K562 (cell line): ENCODE data around the gene NPAS3. TPM values are rescaled to one million over a fixed set of nuclear protein-coding genes. Genes with fewer than 3 reads are reported as not detected.

Experiments
- ATAC-seq: fragments of 200-7000 bp; cut with Tn5 transposase; 3 replicates; pipeline ENCODE4 v1.9.1; 2020; ENCODE audit warnings: moderate library complexity
- BruUV-seq: library from RNA; stranded (reverse); fragments of 400-500 nt; replicated peaks from 2 replicates; lab custom pipeline; 2021; lab: Mats Ljungman, UMichigan
- CTCF ChIA-PET: fragments of 300-600 bp; formaldehyde crosslinking; extraction: SDS; loops from one replicate; lab custom pipeline; 2021; ENCODE audit warnings: low intra/inter-chr PET ratio; lab: Yijun Ruan, JAX
- POLR2A ChIA-PET: fragments of 300-600, 350-650 bp; sonication (Branson Sonifier 250); formaldehyde crosslinking; extraction: SDS; loops from one replicate; lab custom pipeline; 2021; ENCODE audit warnings: antibody characterized with exemption, inconsistent platforms; lab: Yijun Ruan, JAX
- DNase-seq, 4 experiments: peaks; one replicate each; pipeline versions ENCODE4 v3.0.0 to v3.0.0-alpha.2; 2011 to 2018; ENCODE audit warnings: low spot score in 3 of 4, mixed read lengths in 3 of 4; ENCODE audit errors: extremely low read depth in 1 of 4
- FAIRE-seq: peaks from 2 replicates; lab custom pipeline; 2011; peaks lifted over from hg19 to GRCh38; lab: Jason Lieb, UNC
- H2AFZ ChIP-seq: 2 replicates; pipeline ENCODE4 v1.6.0; 2011; ENCODE audit warnings: low read depth, low read length, control low read depth, inconsistent platforms
- H3K27ac ChIP-seq: fragments of 200-600 bp; 3 replicates; pipeline ENCODE4 v1.8.0; 2011; ENCODE audit warnings: low read depth, mild to moderate bottlenecking, control low read depth, inconsistent platforms, low read length, moderate library complexity, mixed read lengths; ENCODE audit errors: extremely low read depth
- H3K27me3 ChIP-seq, 2 experiments: fragments of 300-600 bp in 1 of 2; 2 replicates in 1 of 2; 3 replicates in 1 of 2; pipeline versions ENCODE4 v1.6.0 to v1.8.0; 2011; ENCODE audit warnings: inconsistent platforms in 2 of 2, low read length in 2 of 2, mild to moderate bottlenecking in 1 of 2, mixed read lengths in 1 of 2, moderate library complexity in 1 of 2; ENCODE audit not compliant: control insufficient read depth in 2 of 2, insufficient read depth in 2 of 2
- H3K36me3 ChIP-seq: fragments of 300-600 bp; 3 replicates; pipeline ENCODE4 v1.8.0; 2011; ENCODE audit warnings: mild to moderate bottlenecking, low read length, inconsistent platforms; ENCODE audit not compliant: control insufficient read depth, insufficient read depth
- H3K4me1 ChIP-seq, 2 experiments: fragments of 200-600 bp in 1 of 2; replicated peaks in 1 of 2; 2 replicates in 1 of 2; 3 replicates in 1 of 2; pipeline versions ENCODE4 v1.5.1 to v1.8.0; 2011; ENCODE audit warnings: inconsistent platforms in 2 of 2, low read length in 2 of 2, mild to moderate bottlenecking in 1 of 2, mixed read lengths in 1 of 2, moderate library complexity in 1 of 2; ENCODE audit not compliant: control insufficient read depth in 2 of 2, insufficient read depth in 2 of 2
- H3K4me2 ChIP-seq: 2 replicates; pipeline ENCODE4 v1.6.1; 2011; ENCODE audit warnings: low read length, control low read depth, inconsistent platforms, mixed read lengths; ENCODE audit not compliant: insufficient read depth
- H3K4me3 ChIP-seq: fragments of 200-600 bp; sonication (generic), shearing (Covaris generic); 2 replicates; pipeline ENCODE4 v1.5.1; 2016; ENCODE audit warnings: control low read depth, inconsistent platforms
- H3K79me2 ChIP-seq: fragments of 200-600 bp; 3 replicates; pipeline ENCODE4 v1.8.0; 2011; ENCODE audit warnings: low read length, inconsistent platforms; ENCODE audit not compliant: control insufficient read depth, insufficient read depth
- H3K9ac ChIP-seq, 2 experiments: 2 replicates each; pipeline versions ENCODE4 v1.6.0 to v1.6.1; 2011; ENCODE audit warnings: low read depth in 2 of 2, low read length in 2 of 2, control low read depth in 1 of 2, inconsistent platforms in 1 of 2, mild to moderate bottlenecking in 1 of 2, mixed read lengths in 1 of 2; ENCODE audit not compliant: insufficient read depth in 1 of 2
- H3K9me1 ChIP-seq: one replicate; pipeline ENCODE4 v1.6.0; 2011; ENCODE audit warnings: inconsistent platforms, mild to moderate bottlenecking, low read length, moderate library complexity; ENCODE audit not compliant: control insufficient read depth, insufficient read depth
- H3K9me3 ChIP-seq: replicated peaks from 2 replicates; pipeline ENCODE4 v1.5.1; 2011; ENCODE audit warnings: low read depth, low read length, inconsistent platforms; ENCODE audit not compliant: control insufficient read depth, insufficient read depth
- H4K20me1 ChIP-seq: replicated peaks from 2 replicates; pipeline ENCODE4 v1.6.1; 2011; ENCODE audit warnings: low read length, inconsistent platforms, mixed read lengths; ENCODE audit not compliant: control insufficient read depth, insufficient read depth
- ARHGAP35 ChIP-seq: fragments of 450-650 bp; IDR thresholded peaks from 2 replicates; pipeline ENCODE4 v1.6.1; 2018; ENCODE audit not compliant: partially characterized antibody
- ARID1B ChIP-seq: fragments of 450-650 bp; IDR thresholded peaks from 2 replicates; pipeline ENCODE4 v1.6.1; 2016; ENCODE audit warnings: antibody characterized with exemption, mild to moderate bottlenecking, inconsistent platforms
- CBFA2T3 ChIP-seq: fragments of 450-650 bp; IDR thresholded peaks from 2 replicates; pipeline ENCODE4 v1.6.1; 2017
- CREBBP ChIP-seq: IDR thresholded peaks from one replicate; pipeline ENCODE4 v1.6.1; 2012; ENCODE audit warnings: low read depth, mild to moderate bottlenecking, control low read depth, inconsistent platforms, low read length
- CTBP1 ChIP-seq: fragments of 450-650 bp; IDR thresholded peaks from 2 replicates; pipeline ENCODE4 v1.6.1; 2016; ENCODE audit warnings: borderline replicate concordance
- E2F6 ChIP-seq, 2 experiments: IDR thresholded peaks; 2 replicates each; pipeline ENCODE4 v1.6.1; 2011; ENCODE audit warnings: borderline replicate concordance in 1 of 2, control low read depth in 1 of 2, low read depth in 1 of 2, low read length in 1 of 2, mild to moderate bottlenecking in 1 of 2, mixed read lengths in 1 of 2, moderate library complexity in 1 of 2; ENCODE audit not compliant: insufficient read depth in 1 of 2, insufficient read length in 1 of 2, poor library complexity in 1 of 2, severe bottlenecking in 1 of 2; ENCODE audit errors: extremely low read depth in 1 of 2
- HIVEP1 ChIP-seq: fragments of 250-450 bp; sonication (Bioruptor Pico); IDR thresholded peaks from 2 replicates; pipeline ENCODE4 v1.4.0; 2020; ENCODE audit warnings: mild to moderate bottlenecking
- JUNB ChIP-seq: fragments of 450-650 bp; formaldehyde crosslinking; conservative IDR thresholded peaks from 2 replicates; pipeline ENCODE4 v1.4.0; 2020; ENCODE audit warnings: mild to moderate bottlenecking
- JUND ChIP-seq, 2 experiments: IDR thresholded peaks; 2 replicates in 1 of 2; 3 replicates in 1 of 2; pipeline ENCODE4 v1.6.1; 2011; ENCODE audit warnings: borderline replicate concordance in 2 of 2, low read depth in 2 of 2, low read length in 2 of 2, improper control_type of control experiment in 1 of 2, missing biosample characterization in 1 of 2, missing genetic modification characterization in 1 of 2, missing genetic modification reagents in 1 of 2
- NFIX ChIP-seq: fragments of 250-450 bp; sonication (Bioruptor Pico); IDR thresholded peaks from 2 replicates; pipeline ENCODE4 v1.4.0; 2020; ENCODE audit warnings: low read depth, mild to moderate bottlenecking, moderate library complexity
- PKNOX1 ChIP-seq: fragments of 450-650 bp; IDR thresholded peaks from 2 replicates; pipeline ENCODE4 v1.6.1; 2016
- POLR2AphosphoS5 ChIP-seq: IDR thresholded peaks from 2 replicates; pipeline ENCODE4 v1.6.1; 2011; ENCODE audit warnings: mild to moderate bottlenecking, low read depth, low read length, moderate library complexity; ENCODE audit not compliant: control insufficient read depth, insufficient read depth
- PRPF4 ChIP-seq: fragments of 200-400 bp; formaldehyde crosslinking; IDR thresholded peaks from one replicate; pipeline ENCODE4 v1.6.1; 2017; ENCODE audit warnings: low read length, low read depth, mild to moderate bottlenecking; ENCODE audit not compliant: insufficient read depth, poor library complexity, severe bottlenecking
- SMARCA4 ChIP-seq: fragments of 450-650 bp; IDR thresholded peaks from 2 replicates; pipeline ENCODE4 v1.6.1; 2016
- SPI1 ChIP-seq: IDR thresholded peaks from 2 replicates; pipeline ENCODE4 v1.6.1; 2011; ENCODE audit warnings: low read depth, low read length, control low read depth, borderline replicate concordance
- ZBTB8A ChIP-seq: fragments of 450-650 bp; IDR thresholded peaks from 2 replicates; pipeline ENCODE4 v1.6.1; 2018; ENCODE audit warnings: mild to moderate bottlenecking, moderate library complexity; ENCODE audit not compliant: partially characterized antibody
- ZNF140 ChIP-seq: fragments of 250-450 bp; sonication (Bioruptor Pico); IDR thresholded peaks from 2 replicates; pipeline ENCODE4 v1.8.0; 2021; ENCODE audit warnings: moderate library complexity, mild to moderate bottlenecking, inconsistent platforms
- ZNF512 ChIP-seq: IDR thresholded peaks from 2 replicates; pipeline ENCODE4 v1.6.1; 2016; ENCODE audit warnings: missing genetic modification characterization, missing compliant biosample characterization
- WGBS: fragments of 100-300 bp; shearing (Covaris generic); methylation state at CpG from one replicate; pipeline ENCODE4 v1.1.6; 2016; ENCODE audit warnings: low coverage, mixed read lengths; ENCODE audit not compliant: insufficient coverage; ENCODE audit errors: missing lambda C conversion rate; 5-methylcytosine and 5-hydroxymethylcytosine counted together
- in situ Hi-C: fragments of 300-500 bp; cut with MboI; formaldehyde crosslinking; loops from 4 replicates; pipeline ENCODE4 v1.15.0; 2018; ENCODE audit warnings: inconsistent platforms, mixed read lengths
- intact Hi-C: fragments of 100-400 bp; cut with micrococcal nuclease; formaldehyde crosslinking; loops from 2 replicates; pipeline ENCODE4 v1.14.2; 2022
- polyA plus RNA-seq, 8 experiments: library from polyadenylated mRNA; depleted of rRNA in 4 of 8; stranded (reverse) in 5 of 8; unstranded in 3 of 8; fragments of >200 nt; fragmentation: Nextera tagmentation in 2 of 8; fragmentation: Illumina TruSeq in 1 of 8; extraction: Ambion mirVana in 2 of 8; extraction: Trizol in 1 of 8; gene quantifications; 2 replicates each; pipeline versions ENCODE4 v1.2.1 to v1.2.3, GENCODE V29; 2011 to 2014; ENCODE audit warnings: inconsistent platforms in 1 of 8, missing spikeins in 1 of 8
- total RNA-seq, 7 experiments: library from RNA; depleted of rRNA in 6 of 7; stranded (reverse); fragments of >200 nt in 6 of 7; fragmentation: Illumina TruSeq in 2 of 7; extraction: Trizol in 2 of 7; gene quantifications; 2 replicates each; pipeline versions ENCODE4 v1.2.1 to v1.2.3, GENCODE V29; 2011 to 2021; ENCODE audit warnings: low replicate concordance in 1 of 7

NPAS3 gene
- total and polyA plus RNA-seq, 9 of the 15 experiments (the other 6 are each of a cell fraction or from before 2014, with no cell fraction given), result 0.04 TPM; not detected in 8

GRCh38 chr14:33564774-33565630, 626.3 kb downstream of the NPAS3 start:
- Histone ChIP-seq H3K4me3 (no peak overlapping the region), H3K9me1 (no peaks in the 10 kb centered on the region), H3K4me2 (no peak overlapping the region), H3K9ac (no peak overlapping the region), H3K4me1 (peaks cover 0 to 21% of the 10 kb centered on the region in 2 experiments; a peak in 2 of 5 replicates), H3K27ac (no peak overlapping the region), H3K9me3 (no peaks in the 10 kb centered on the region), H4K20me1 (no peaks in the 10 kb centered on the region), H3K36me3 (no peaks in the 10 kb centered on the region), H3K27me3 (no peaks in the 10 kb centered on the region), H2AFZ (no peak overlapping the region), H3K79me2 (no peaks in the 10 kb centered on the region)
- ChIA-PET CTCF (no interaction called here), POLR2A (interaction anchor here (0.6 to 2.1 kb wide), 2 partner anchors 9 to 735 kb away, joined by 3 to 6 read pairs; no protein-coding TSS in a partner anchor)
- BruUV-seq, result no TSS peak
- WGBS, result 19% methylated on average over 3 of the region's 3 CpGs
- intact Hi-C loops, result no loop called here
- FAIRE-seq (no peak), DNase-seq (peak in 2 of 4 experiments; percentile 22 to 49), ATAC-seq (peak; percentile 44; the same call in 1 of the 3 replicates)
- in situ Hi-C loops, result no loop called here
- no peak for TF ChIP-seq PRPF4
- no peak for TF ChIP-seq HIVEP1 (CRISPR knock-in tag)
- peak; percentile 53 for TF ChIP-seq SMARCA4
- no peak for TF ChIP-seq CTBP1
- no peak for TF ChIP-seq JUNB
- TF ChIP-seq POLR2AphosphoS5, result no peak
- peak; percentile 97 for TF ChIP-seq SPI1
- TF ChIP-seq ARID1B, result peak; percentile 55
- no peak for TF ChIP-seq CREBBP
- peak; percentile 73 for TF ChIP-seq NFIX (CRISPR knock-in tag)
- no peak for TF ChIP-seq ZNF140 (CRISPR knock-in tag)
- TF ChIP-seq ZBTB8A, result no peak
- peak; percentile 71 for TF ChIP-seq JUND (IDR thresholded peaks at IDR 0.05; ENCODE audit: borderline replicate concordance, low read depth, low read length)
- TF ChIP-seq JUND (tag; IDR thresholded peaks at IDR 0.05; ENCODE audit: borderline replicate concordance, low read depth, low read length), result peak; percentile 60; the same call in 2 of the 3 replicates
- TF ChIP-seq PKNOX1, result no peak
- TF ChIP-seq CBFA2T3, result peak; percentile 44; the same call in 1 of the 2 replicates
- TF ChIP-seq E2F6 (IDR thresholded peaks at IDR 0.05; ENCODE audit: borderline replicate concordance in 1 of 2, extremely low read depth in 1 of 2, insufficient read depth in 1 of 2, insufficient read length in 1 of 2, low read depth in 1 of 2, low read length in 1 of 2, poor library complexity in 1 of 2, severe bottlenecking in 1 of 2), result no peak
- TF ChIP-seq ZNF512 (tag), result no peak
- TF ChIP-seq ARHGAP35, result no peak
